Measurements from ENCODE around the gene SAMD10. TPM values are rescaled to one million over a fixed set of nuclear protein-coding genes. Genes with fewer than 3 reads are reported as not detected.

SAMD10 gene
- total and polyA plus RNA-seq, 4 donors, result 2.3 to 6.8 (median 5.6) TPM

DNA sequence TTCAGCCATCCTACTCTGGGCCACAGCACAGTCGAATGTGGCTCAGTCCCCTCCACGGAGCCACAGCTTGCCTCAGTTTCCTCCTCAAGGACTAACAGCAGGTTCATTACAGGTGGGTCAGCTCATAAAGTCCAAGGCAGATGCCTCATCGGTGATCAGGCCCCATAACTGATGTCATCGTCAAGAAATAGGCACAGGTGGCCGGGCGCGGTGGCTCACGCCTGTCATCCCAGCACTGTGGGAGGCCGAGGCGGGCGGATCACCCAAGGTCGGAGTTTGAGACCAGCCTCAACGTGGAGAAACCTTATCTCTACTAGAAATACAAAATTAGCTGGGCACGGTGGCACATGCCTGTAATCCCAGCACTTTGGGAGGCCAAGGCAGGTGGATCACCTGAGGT is 26.7 kb downstream of the SAMD10 start:
- Histone ChIP-seq H3K27ac (ENCODE audit: low read depth in 1 of 2, low read length in 1 of 2) (peak overlapping the region; percentile 20 to 38), H3K4me1 (ENCODE audit: control insufficient read depth in 5 of 5, insufficient read depth in 5 of 5, low read length in 5 of 5) (peaks cover 4 to 57% (median 29%) of the 10 kb centered on the region in 5 donors), H3K4me3 (no peak overlapping the region), H3K36me3 (ENCODE audit: control insufficient read depth in 4 of 4, insufficient read depth in 4 of 4, low read length in 4 of 4) (peaks cover 0 to 5% (median 0%) of the 10 kb centered on the region in 4 donors), H3K9me3 (ENCODE audit: control insufficient read depth in 4 of 4, insufficient read depth in 3 of 4, low read length in 3 of 4) (no peaks in the 10 kb centered on the region), H3K9ac (ENCODE audit: insufficient read depth in 1 of 2, low read length in 2 of 2) (no peak overlapping the region), H3K27me3 (ENCODE audit: control insufficient read depth in 3 of 3, insufficient read depth in 3 of 3, low read length in 2 of 3) (no peaks in the 10 kb centered on the region)
- no peak for TF ChIP-seq CTCF (IDR thresholded peaks at IDR 0.05; ENCODE audit: control extremely low read depth, extremely low read depth)
- no peak for DNase-seq
- ATAC-seq (ENCODE audit: insufficient read depth, low FRiP score), result no peak
- WGBS, 2 donors, result 91 to 93% methylated on average over 14 of the region's 14 CpGs

- peaks cover 4 to 59% (median 23%) of the 10 kb centered on the region in 5 donors for H3K4me1 ChIP-seq (ENCODE audit: control insufficient read depth in 5 of 5, insufficient read depth in 5 of 5, low read length in 5 of 5)
- H3K27ac ChIP-seq (ENCODE audit: low read depth in 1 of 2, low read length in 1 of 2), result peak overlapping the region; percentile 20 to 38
- no peak for ATAC-seq (ENCODE audit: insufficient read depth, low FRiP score)
- no peak overlapping the region for H3K4me3 ChIP-seq
- no peaks in the 10 kb centered on the region for H3K27me3 ChIP-seq (ENCODE audit: control insufficient read depth in 3 of 3, insufficient read depth in 3 of 3, low read length in 2 of 3)
- WGBS, 2 donors, result 79 to 93% methylated on average over 9 to 15 of the region's 15 CpGs
- H3K9me3 ChIP-seq (ENCODE audit: control insufficient read depth in 4 of 4, insufficient read depth in 3 of 4, low read length in 3 of 4), result no peaks in the 10 kb centered on the region
- TF ChIP-seq CTCF (IDR thresholded peaks at IDR 0.05; ENCODE audit: control extremely low read depth, extremely low read depth), result no peak
- peaks cover 0 to 5% (median 0%) of the 10 kb centered on the region in 4 donors for H3K36me3 ChIP-seq (ENCODE audit: control insufficient read depth in 4 of 4, insufficient read depth in 4 of 4, low read length in 4 of 4)
- no peak overlapping the region for H3K9ac ChIP-seq (ENCODE audit: insufficient read depth in 1 of 2, low read length in 2 of 2)
- no peak for DNase-seq
Measured at GRCh38 chr20:63952210-63952535, 27.3 kb downstream of the SAMD10 start.

GRCh38 chr20:63951398-63952209 is 27.8 kb downstream of the SAMD10 start:
- Histone ChIP-seq H3K4me1 (ENCODE audit: control insufficient read depth in 5 of 5, insufficient read depth in 5 of 5, low read length in 5 of 5) (peaks cover 4 to 55% (median 19%) of the 10 kb centered on the region in 5 donors), H3K4me3 (no peak overlapping the region), H3K27me3 (ENCODE audit: control insufficient read depth in 3 of 3, insufficient read depth in 3 of 3, low read length in 2 of 3) (no peaks in the 10 kb centered on the region), H3K9ac (ENCODE audit: insufficient read depth in 1 of 2, low read length in 2 of 2) (no peak overlapping the region), H3K9me3 (ENCODE audit: control insufficient read depth in 4 of 4, insufficient read depth in 3 of 4, low read length in 3 of 4) (no peaks in the 10 kb centered on the region), H3K36me3 (ENCODE audit: control insufficient read depth in 4 of 4, insufficient read depth in 4 of 4, low read length in 4 of 4) (peaks cover 0 to 5% (median 0%) of the 10 kb centered on the region in 4 donors), H3K27ac (ENCODE audit: low read depth in 1 of 2, low read length in 1 of 2) (peak overlapping the region; percentile 68 to 71)
- no peak for TF ChIP-seq CTCF (IDR thresholded peaks at IDR 0.05; ENCODE audit: control extremely low read depth, extremely low read depth)
- DNase-seq (no peak), ATAC-seq (ENCODE audit: insufficient read depth, low FRiP score) (no peak)
- 71 to 81% methylated on average over 17 of the region's 17 CpGs for WGBS, 2 donors

All from lung (tissue), 12 donors.